ENCODE results near the gene IQCK.

IQCK gene

GRCh38 chr16:19705843-19706242 is 12.2 kb upstream of the IQCK start:
- in situ Hi-C loops (cut with MboI; ENCODE audit: low sequenced_read_pairs): no loop called here
- no peaks in the 10 kb centered on the region for H3K27me3 ChIP-seq (ENCODE audit: low read depth)
- H3K9me3 ChIP-seq: no peaks in the 10 kb centered on the region
- peaks cover 65% of the 10 kb centered on the region for H3K36me3 ChIP-seq (replicated peaks)
- no peak for DNase-seq (ENCODE audit: low spot score in 2 of 2)
- H3K4me1 ChIP-seq: no peaks in the 10 kb centered on the region
- H3K4me3 ChIP-seq: no peak overlapping the region

DNA sequence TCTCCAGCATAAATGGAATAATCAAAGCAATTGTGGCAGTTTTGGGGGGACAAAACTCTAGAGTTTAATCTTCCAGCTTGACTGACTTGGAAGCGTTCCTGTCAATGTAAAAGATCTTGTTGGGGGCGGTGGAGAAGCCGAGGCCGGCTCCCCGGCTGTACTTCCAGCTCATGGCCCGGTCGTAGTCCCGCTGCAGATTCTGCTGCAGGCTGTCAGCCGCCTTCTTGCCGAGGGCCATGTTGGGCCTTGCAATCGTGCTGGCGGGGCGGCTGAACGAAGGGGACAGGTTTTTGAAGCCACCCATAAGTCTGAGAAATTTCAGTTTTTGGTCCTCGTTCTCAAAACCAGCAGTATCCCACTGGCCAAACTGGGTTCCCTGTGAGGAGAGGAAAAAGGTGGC is 11.2 kb upstream of the IQCK start:
- no peaks in the 10 kb centered on the region for H3K9me3 ChIP-seq
- in situ Hi-C loops (cut with MboI; ENCODE audit: low sequenced_read_pairs): no loop called here
- no peaks in the 10 kb centered on the region for H3K4me1 ChIP-seq
- peaks cover 72% of the 10 kb centered on the region for H3K36me3 ChIP-seq (replicated peaks)
- no peaks in the 10 kb centered on the region for H3K27me3 ChIP-seq (ENCODE audit: low read depth)
- DNase-seq (ENCODE audit: low spot score in 2 of 2): no peak
- H3K4me3 ChIP-seq: no peak overlapping the region

DNA sequence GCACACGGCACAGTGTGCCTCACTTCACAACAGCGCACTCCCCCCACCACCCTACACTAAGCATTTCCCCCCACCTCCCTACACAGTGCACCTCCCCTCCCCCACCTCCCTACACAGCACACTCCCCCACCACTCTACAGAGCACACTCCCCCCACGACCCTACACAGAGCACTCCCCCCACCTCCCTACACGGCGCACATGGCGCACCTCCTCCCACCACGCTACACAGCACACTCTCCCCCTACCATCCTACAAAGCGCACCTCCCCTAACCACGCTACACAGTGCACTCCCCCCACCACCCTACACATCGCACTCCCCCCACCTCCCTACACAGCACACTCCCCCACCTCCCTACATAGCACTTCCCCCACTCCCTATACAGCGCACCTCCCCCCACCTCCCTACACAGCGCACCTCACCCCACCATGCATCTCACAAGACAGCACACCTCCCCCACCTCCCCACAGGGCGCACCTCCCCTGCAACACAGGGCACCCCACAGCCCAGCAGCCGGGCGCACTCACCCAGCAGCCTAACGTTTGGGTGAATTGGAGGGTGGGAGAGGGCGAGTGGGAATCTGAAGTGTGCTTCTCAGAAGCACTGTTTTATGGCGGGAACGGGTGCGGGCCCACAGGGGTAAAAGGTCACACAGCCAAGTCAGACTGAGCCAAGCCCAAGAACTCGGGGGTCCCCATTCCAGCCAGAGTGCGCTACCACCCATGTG is 10.3 kb upstream of the IQCK start:
- H3K4me1 ChIP-seq: no peaks in the 10 kb centered on the region
- no peak overlapping the region for H3K4me3 ChIP-seq
- DNase-seq (ENCODE audit: low spot score in 2 of 2): no peak
- no peaks in the 10 kb centered on the region for H3K9me3 ChIP-seq
- H3K27me3 ChIP-seq (ENCODE audit: low read depth): no peaks in the 10 kb centered on the region
- peaks cover 72% of the 10 kb centered on the region for H3K36me3 ChIP-seq (replicated peaks)
- in situ Hi-C loops (cut with MboI; ENCODE audit: low sequenced_read_pairs): no loop called here

GRCh38 chr16:19708296-19709205 is 9.5 kb upstream of the IQCK start:
- Histone ChIP-seq H3K4me3 (no peak overlapping the region), H3K27me3 (ENCODE audit: low read depth) (no peaks in the 10 kb centered on the region), H3K36me3 (replicated peaks) (peaks cover 75% of the 10 kb centered on the region), H3K4me1 (no peaks in the 10 kb centered on the region), H3K9me3 (no peaks in the 10 kb centered on the region)
- DNase-seq (ENCODE audit: low spot score in 2 of 2): no peak
- in situ Hi-C loops (cut with MboI; ENCODE audit: low sequenced_read_pairs): no loop called here

DNA sequence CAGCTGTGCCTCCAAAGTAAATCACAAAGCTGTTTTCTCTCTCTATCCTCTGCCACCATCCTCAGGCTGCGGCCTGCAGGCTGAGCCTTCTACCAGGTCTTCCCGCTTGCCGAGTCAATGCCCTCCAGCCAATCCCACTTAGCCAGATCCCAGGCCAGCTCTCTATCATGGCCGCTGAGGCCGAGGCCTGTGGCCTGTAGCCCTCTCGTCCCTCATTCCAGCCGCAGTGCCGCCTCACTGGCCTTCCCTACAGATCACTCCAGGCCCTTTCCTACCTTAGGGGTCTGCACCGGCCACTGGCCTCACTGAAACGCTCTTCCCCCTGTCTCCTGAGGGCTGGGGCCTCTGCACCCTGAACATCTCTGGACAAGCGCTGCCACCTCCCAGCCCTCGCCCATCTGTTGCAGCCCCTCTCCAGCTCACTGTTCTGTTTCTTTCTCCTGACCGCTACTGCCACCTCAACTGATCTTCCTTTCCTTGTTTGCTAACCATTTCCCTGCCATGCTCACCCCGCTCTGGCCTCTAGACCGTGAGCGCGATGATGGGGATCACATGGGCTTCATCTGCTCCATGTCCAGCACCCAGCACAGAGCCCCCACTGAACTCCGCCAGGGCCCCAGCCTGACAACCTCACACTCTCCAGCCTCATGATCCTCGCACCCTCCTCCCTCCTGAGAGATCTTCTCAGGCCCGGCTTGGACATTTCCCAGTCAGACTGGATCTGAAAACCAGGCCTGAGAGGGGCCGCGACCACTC is 8.5 kb upstream of the IQCK start:
- in situ Hi-C loops (cut with MboI; ENCODE audit: low sequenced_read_pairs): no loop called here
- Histone ChIP-seq H3K4me1 (no peaks in the 10 kb centered on the region), H3K4me3 (no peak overlapping the region), H3K27me3 (ENCODE audit: low read depth) (no peaks in the 10 kb centered on the region), H3K9me3 (no peaks in the 10 kb centered on the region), H3K36me3 (replicated peaks) (peaks cover 73% of the 10 kb centered on the region)
- no peak for DNase-seq (ENCODE audit: low spot score in 2 of 2)

DNA sequence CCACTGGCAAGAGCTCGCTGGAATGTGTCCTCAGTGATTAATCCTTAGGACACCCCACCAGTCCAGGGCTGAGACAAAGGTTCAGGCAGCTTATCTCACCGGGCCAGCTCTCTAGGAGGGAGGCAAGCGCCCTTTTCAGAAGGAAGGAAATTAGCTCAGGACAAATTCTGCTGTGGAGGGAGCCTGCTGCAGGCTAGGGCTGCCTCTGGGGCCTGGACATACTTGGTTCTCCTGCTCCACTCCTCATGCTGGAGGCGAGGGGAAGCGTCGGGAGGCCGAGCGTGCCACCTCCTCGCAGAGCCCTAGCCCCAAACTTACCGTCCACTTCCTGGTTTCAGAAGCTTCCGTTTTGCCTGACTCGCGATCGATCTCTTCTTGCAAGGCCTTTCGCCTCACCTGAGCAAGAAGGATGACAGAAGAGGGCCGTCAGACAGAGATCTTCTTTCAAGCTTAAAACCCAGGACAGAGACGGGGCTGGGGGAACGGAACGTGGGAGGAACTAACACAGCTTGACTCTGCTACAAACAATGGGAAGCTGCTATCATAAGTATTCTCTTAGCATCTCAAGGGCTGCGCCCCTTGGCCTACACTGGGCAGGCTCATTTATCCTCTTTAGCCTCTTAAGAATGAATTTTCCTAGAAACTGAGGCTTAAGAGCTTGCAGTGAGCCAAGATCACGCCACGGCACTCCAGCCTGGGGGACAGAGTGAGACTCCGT is 7.7 kb upstream of the IQCK start:
- Histone ChIP-seq H3K4me1 (no peaks in the 10 kb centered on the region), H3K4me3 (no peak overlapping the region), H3K27me3 (ENCODE audit: low read depth) (no peaks in the 10 kb centered on the region), H3K9me3 (no peaks in the 10 kb centered on the region), H3K36me3 (replicated peaks) (peaks cover 71% of the 10 kb centered on the region)
- no peak for DNase-seq (ENCODE audit: low spot score in 2 of 2)
- in situ Hi-C loops (cut with MboI; ENCODE audit: low sequenced_read_pairs): no loop called here

DNA sequence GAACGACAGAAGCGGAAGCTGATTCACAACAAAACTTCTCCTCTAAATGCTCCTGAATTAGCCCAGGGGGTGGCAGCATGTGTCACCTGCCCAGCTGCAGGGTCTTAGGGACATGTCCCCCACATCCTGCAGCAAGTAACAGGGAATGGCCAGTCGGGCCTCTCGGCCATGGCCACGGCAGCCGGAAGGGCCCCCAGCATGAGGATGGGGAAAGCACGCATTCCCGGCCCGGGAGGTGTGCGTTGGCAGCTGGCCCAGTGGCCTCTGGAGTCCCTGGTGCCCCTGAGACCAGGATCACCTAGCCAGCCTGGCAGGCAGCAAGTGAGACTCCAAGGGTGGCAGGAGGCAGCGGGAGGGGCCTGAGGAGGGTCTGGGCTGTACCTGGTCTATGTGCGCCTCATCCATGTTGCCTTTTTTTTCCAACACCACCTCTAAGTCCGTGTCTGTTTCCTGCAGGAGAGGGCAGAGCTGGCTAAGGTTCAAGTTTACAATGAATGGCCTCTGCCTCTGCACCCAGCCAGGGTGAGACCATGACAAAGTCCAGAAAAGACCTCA is 7.0 kb upstream of the IQCK start:
- no peaks in the 10 kb centered on the region for H3K27me3 ChIP-seq (ENCODE audit: low read depth)
- in situ Hi-C loops (cut with MboI; ENCODE audit: low sequenced_read_pairs): no loop called here
- no peak for DNase-seq (ENCODE audit: low spot score in 2 of 2)
- peaks cover 67% of the 10 kb centered on the region for H3K36me3 ChIP-seq (replicated peaks)
- peaks cover 1% of the 10 kb centered on the region; the same call in 1 of the 2 replicates for H3K4me1 ChIP-seq
- no peak overlapping the region for H3K4me3 ChIP-seq
- no peaks in the 10 kb centered on the region for H3K9me3 ChIP-seq

GRCh38 chr16:19711643-19712042 is 6.4 kb upstream of the IQCK start:
- no peak overlapping the region for H3K4me3 ChIP-seq
- no peak for DNase-seq (ENCODE audit: low spot score in 2 of 2)
- in situ Hi-C loops (cut with MboI; ENCODE audit: low sequenced_read_pairs): no loop called here
- peaks cover 64% of the 10 kb centered on the region for H3K36me3 ChIP-seq (replicated peaks)
- no peaks in the 10 kb centered on the region for H3K9me3 ChIP-seq
- no peaks in the 10 kb centered on the region for H3K27me3 ChIP-seq (ENCODE audit: low read depth)
- H3K4me1 ChIP-seq: peaks cover 6% of the 10 kb centered on the region; the same call in 1 of the 2 replicates

DNA sequence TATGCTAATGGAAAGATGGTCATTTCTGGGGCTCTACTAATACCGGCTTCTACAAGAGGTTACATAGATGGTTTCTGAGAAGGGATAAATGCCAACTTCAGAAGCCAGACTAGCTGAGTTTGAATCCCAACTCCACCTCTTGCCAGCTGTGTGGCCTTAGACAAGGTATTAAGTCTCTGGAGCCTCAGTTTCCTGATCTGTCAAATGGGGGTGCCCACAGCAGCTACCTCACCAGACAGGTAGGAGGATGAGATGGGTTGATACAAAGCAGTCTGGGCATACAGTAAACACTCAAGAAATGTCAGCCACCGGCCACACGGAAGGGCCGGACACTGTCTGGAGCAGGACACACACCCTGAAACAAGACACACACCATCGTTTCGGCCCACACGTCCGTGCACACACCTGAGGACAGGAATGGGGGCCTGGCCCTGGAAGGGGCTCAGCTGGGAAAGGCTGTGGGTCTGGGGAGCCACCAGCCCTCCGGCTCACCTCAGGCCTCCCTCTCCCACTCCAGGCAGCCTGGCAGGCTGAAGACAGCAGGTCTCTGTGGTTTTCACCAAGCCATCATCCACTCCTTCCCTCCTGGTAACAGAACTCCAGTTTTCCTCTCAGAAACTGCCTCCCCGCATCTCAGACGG is 5.5 kb upstream of the IQCK start:
- peaks cover 6% of the 10 kb centered on the region; the same call in 1 of the 2 replicates for H3K4me1 ChIP-seq
- H3K4me3 ChIP-seq: no peak overlapping the region
- no peak for DNase-seq (ENCODE audit: low spot score in 2 of 2)
- H3K36me3 ChIP-seq (replicated peaks): peaks cover 57% of the 10 kb centered on the region
- no peaks in the 10 kb centered on the region for H3K27me3 ChIP-seq (ENCODE audit: low read depth)
- in situ Hi-C loops (cut with MboI; ENCODE audit: low sequenced_read_pairs): no loop called here
- no peaks in the 10 kb centered on the region for H3K9me3 ChIP-seq

DNA sequence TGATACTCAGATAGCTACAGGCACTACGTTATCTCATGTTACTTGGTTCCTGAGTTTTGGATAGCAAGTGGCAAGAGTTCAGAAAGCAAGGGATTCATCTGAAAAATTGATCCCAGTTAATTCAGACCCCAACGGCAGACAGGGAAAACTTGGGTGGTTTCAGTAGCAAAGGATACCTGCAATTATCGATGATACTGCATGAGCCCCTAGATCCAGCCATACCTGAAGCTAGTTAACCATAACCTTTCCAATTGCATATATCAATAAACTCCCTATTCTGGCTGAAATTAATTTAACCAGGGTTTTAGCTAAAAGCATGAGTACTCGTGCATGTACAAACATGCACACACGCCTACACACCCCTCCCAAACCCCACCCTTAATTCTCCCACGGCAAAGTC is 4.4 kb upstream of the IQCK start:
- peaks cover 57% of the 10 kb centered on the region for H3K36me3 ChIP-seq (replicated peaks)
- in situ Hi-C loops (cut with MboI; ENCODE audit: low sequenced_read_pairs): no loop called here
- no peak for DNase-seq (ENCODE audit: low spot score in 2 of 2)
- H3K4me1 ChIP-seq: peaks cover 6% of the 10 kb centered on the region; the same call in 1 of the 2 replicates
- H3K27me3 ChIP-seq (ENCODE audit: low read depth): no peaks in the 10 kb centered on the region
- no peak overlapping the region for H3K4me3 ChIP-seq
- H3K9me3 ChIP-seq: no peaks in the 10 kb centered on the region

DNA sequence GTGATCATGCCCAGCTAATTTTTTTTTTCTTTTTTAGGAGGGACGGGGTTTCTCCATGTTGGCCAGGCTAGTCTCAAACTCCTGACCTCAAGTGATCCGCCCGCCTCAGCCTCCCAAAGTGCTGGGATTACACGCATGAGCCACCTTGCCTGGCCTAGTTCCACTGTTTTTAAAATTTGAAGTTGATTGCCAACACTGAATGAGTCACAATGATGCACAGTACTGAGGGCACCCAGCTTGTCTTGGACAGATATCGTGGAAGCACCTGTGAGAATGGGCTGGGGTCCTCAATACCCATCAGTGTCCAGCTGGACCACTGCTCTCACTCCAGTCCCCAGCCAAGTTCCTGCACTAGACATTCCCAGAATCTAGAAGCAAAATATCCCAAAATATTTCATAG is 2.5 kb upstream of the IQCK start:
- no peak for DNase-seq (ENCODE audit: low spot score in 2 of 2)
- H3K4me3 ChIP-seq: no peak overlapping the region

DNA sequence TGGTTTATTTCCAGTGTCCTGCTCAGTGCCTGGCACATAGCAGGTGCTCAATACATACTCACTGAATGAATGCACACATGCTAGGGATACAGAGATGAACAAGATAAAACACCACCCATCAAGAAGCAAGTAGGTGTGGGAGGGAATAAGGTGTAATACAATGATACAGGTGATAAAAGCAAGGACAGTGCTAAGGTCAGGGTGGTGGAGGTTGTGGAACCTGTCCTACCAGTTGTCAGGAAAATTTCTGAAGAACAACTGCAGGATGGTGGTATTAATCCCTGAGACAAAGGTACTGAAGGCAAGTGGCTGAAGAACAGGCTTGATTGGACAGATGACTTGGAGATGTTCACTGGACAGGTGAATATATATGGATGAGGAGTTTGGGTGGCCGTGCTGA is 1.9 kb upstream of the IQCK start:
- in situ Hi-C loops (cut with MboI; ENCODE audit: low sequenced_read_pairs): loop anchor here (5.0 kb wide), 1 partner anchor 171 kb away; no protein-coding TSS in a partner anchor
- H3K4me1 ChIP-seq: peaks cover 12% of the 10 kb centered on the region
- no peak for DNase-seq (ENCODE audit: low spot score in 2 of 2)
- no peaks in the 10 kb centered on the region for H3K27me3 ChIP-seq (ENCODE audit: low read depth)
- H3K36me3 ChIP-seq (replicated peaks): peaks cover 42% of the 10 kb centered on the region
- H3K4me3 ChIP-seq: peak overlapping the region; percentile 84; the same call in 1 of the 2 replicates
- no peaks in the 10 kb centered on the region for H3K9me3 ChIP-seq

More for the DNA sequence above, 2.5 kb upstream of the IQCK start:
- no peaks in the 10 kb centered on the region for H3K9me3 ChIP-seq
- H3K36me3 ChIP-seq (replicated peaks): peaks cover 45% of the 10 kb centered on the region
- H3K4me1 ChIP-seq: peaks cover 10% of the 10 kb centered on the region; the same call in 1 of the 2 replicates
- no peaks in the 10 kb centered on the region for H3K27me3 ChIP-seq (ENCODE audit: low read depth)
- in situ Hi-C loops (cut with MboI; ENCODE audit: low sequenced_read_pairs): loop anchor here (5.0 kb wide), 1 partner anchor 172 kb away; no protein-coding TSS in a partner anchor
